NCI-H2196 treated with DMSO at 0.1 percent for 48 hours (cell line): ENCODE measurements around the gene NPAT.

Source experiments
- DNase-seq: peaks from one replicate; lab custom pipeline; 2025; ENCODE audit not compliant: unreplicated experiment; lab: John Stamatoyannopoulos, UW

Gene NPAT

GRCh38 chr11:108222574-108223347 lies at the start of gene NPAT, which contains the start of gene ATM:
Gene NPAT, minus strand, starts transcription at chr11:108222638. Its CDS starts 102 bp downstream, at chr11:108222536.
Gene ATM, plus strand, starts transcription at chr11:108223067. Its CDS starts 4,558 bp downstream, at chr11:108227625.
- DNase-seq: peak; percentile 99

DNA sequence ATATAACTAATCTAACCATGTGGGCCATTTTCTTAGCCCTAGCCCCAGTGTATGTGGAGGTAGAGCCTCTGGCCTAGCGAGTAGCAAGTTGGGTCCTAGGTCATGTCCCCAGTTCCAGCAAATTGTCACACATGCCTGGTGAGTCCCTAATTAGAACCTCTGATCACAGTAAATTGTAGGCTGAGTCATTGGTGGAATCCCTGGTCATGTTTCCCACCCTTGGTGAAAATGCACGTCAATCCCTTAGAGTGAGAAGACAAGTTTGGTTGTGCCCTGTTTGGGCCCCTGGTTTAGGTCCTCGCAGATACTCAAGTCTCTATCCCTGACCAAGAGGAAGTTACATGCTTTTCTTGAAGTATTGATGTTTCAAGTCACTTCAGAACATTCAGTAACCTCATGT lies 47.1 kb upstream of the NPAT start:
- DNase-seq: no peak

GRCh38 chr11:108253176-108253575 lies 30.7 kb upstream of the NPAT start:
- DNase-seq: no peak

- no peak for DNase-seq
Observed at GRCh38 chr11:108246885-108247284, 24.4 kb upstream of the NPAT start.

DNA sequence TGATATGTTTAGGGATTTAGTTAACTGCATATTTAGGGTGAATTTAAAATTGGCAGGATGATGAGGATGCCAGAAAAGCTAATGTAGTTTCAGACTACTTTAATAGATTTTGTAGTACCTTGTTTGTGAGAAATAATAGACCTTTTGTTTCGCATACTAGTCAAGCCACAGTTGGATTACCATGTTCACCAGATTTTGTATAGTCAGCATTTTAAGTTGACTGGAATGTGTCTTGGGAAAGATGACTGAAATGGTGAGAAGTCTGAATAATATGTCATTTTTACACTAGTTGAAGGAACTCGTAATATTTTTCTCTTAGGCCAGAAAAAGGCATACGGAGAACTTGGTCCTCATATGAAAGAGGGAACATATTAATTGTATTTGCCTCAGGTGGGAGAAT lies 23.9 kb upstream of the NPAT start:
- no peak for DNase-seq

- no peak for DNase-seq
Observed at GRCh38 chr11:108242422-108242821, 20.0 kb upstream of the NPAT start.

GRCh38 chr11:108241330-108242037 lies 19.0 kb upstream of the NPAT start:
- DNase-seq: no peak

GRCh38 chr11:108239076-108239475 lies 16.6 kb upstream of the NPAT start:
- DNase-seq: no peak

- DNase-seq: no peak
Observed at GRCh38 chr11:108237058-108237481, 14.6 kb upstream of the NPAT start.

GRCh38 chr11:108235633-108236032 lies 13.2 kb upstream of the NPAT start:
- no peak for DNase-seq

GRCh38 chr11:108235192-108235591 lies 12.8 kb upstream of the NPAT start:
- no peak for DNase-seq

DNA sequence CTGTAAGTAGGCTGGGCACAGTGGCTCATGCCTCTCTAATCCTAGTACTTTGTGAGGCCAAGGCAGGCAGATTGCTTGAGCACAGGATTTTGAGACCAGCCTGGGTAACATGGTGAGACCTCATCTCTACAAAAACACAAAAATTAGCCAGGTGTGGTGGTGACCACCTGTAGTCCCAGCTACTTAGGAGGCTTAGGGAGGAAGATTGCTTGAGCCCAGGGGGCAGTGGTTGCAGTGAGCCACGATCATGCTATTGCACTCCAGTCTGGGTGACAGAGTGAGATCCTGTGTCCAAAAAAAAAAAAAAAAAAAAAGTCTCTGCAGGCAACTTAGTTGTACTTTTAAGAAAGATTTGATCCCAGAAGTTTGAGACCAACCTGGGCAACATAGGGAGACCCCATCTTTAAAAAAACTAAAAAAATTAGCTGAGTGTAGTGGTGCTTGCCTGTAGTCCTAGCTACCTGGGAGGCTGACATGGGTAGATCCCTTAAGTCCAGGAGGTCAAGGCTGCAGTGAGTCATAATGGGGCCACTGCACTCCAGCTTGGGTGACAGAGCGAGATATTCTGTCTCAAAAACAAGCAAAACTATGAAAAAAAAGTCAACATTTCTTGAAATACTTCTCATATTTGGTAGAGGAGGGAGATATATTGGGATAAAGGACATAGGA lies 11.0 kb upstream of the NPAT start:
- no peak for DNase-seq

GRCh38 chr11:108228251-108228650 lies 5.8 kb upstream of the NPAT start:
- DNase-seq: no peak

- DNase-seq: no peak
Observed at GRCh38 chr11:108226036-108226435, 3.6 kb upstream of the NPAT start.

- no peak for DNase-seq
Observed at GRCh38 chr11:108224911-108225786, 2.7 kb upstream of the NPAT start.

DNA sequence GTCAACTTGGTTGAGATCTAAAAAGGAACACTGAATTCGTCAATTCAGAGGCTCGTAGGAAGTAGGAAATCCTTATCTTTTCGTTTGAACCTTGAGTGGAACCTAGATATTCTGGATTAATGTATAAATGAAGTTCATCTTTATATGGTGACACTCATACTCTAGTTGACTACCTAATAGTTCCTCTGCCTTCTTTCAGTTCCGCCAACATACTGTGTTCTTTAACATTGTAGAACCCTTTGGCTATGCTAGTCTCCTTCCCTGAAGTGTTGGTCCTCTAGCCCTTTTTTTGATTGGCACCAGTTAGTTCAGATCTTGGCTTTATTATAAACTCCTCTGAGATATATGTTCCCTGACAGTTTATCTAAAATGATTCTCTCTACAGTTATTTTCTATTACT lies 1.9 kb upstream of the NPAT start:
- DNase-seq: no peak

GRCh38 chr11:108223348-108224149 lies 1.1 kb upstream of the NPAT start:
- no peak for DNase-seq

DNA sequence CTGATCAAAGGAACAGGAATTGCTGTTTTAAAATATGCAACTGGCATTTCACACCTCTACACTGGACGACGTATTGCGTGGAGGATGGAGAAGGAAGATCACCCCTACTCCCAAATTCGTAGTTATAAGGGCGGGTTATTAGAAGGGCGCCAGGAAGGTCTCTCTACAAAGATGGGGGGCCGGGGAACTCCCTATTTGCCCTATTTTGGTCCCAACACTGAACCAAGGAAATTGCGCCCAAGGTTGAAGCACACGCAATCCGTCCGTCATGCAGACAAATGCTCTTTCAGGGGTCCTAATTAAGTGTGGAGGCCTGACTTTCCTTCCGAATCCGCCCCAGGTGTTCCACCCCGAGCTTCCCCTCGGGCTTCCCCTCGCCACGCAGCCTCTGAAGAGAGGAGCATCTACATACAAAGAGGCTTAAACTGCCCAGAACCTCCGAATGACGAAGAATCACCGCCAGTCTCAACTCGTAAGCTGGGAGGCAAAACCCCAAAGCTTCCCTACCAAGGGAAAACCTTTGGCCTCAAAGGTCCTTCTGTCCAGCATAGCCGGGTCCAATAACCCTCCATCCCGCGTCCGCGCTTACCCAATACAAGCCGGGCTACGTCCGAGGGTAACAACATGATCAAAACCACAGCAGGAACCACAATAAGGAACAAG lies 396 bp downstream of the NPAT start:
- no peak for DNase-seq

GRCh38 chr11:108221371-108221770 lies 1.1 kb downstream of the NPAT start:
- DNase-seq: no peak
